ENCODE data around the gene VPS54. TPM values are rescaled to one million over a fixed set of nuclear protein-coding genes. Genes with fewer than 3 reads are reported as not detected.

The VPS54 gene
- total and polyA plus RNA-seq, 7 experiments from 2014 or later, result 4.5 to 20.8 (median 14.6) TPM

GRCh38 chr2:64029116-64029665 is 10.0 kb upstream of the VPS54 start:
- H3K27ac Mint-ChIP-seq, result no peak overlapping the region
- H3K4me3 Mint-ChIP-seq, result no peak overlapping the region
- Histone ChIP-seq H3K4me1 (ENCODE audit: control insufficient read depth in 2 of 2, insufficient read depth in 2 of 2, low read length in 2 of 2) (peaks cover 0 to 5% of the 10 kb centered on the region in 2 donors), H3K36me3 (ENCODE audit: control insufficient read depth in 2 of 3, insufficient read depth in 3 of 3, low read length in 3 of 3) (no peaks in the 10 kb centered on the region), H3K27me3 (ENCODE audit: control insufficient read depth in 2 of 2, insufficient read depth in 2 of 2, low read length in 2 of 2) (no peaks in the 10 kb centered on the region), H3K9me3 (ENCODE audit: control insufficient read depth in 2 of 3, low read length in 3 of 3) (no peaks in the 10 kb centered on the region), H3K4me3 (ENCODE audit: low read length) (no peak overlapping the region), H3K27ac (ENCODE audit: low read depth, low read length) (no peak overlapping the region)
- H3K27me3 Mint-ChIP-seq, result peaks cover 0 to 3% (median 0%) of the 10 kb centered on the region in 5 donors
- intact Hi-C loops (cut with micrococcal nuclease), result no loop called here
- peaks cover 0 to 13% (median 0%) of the 10 kb centered on the region in 11 donors for H3K9me3 Mint-ChIP-seq
- H3K36me3 Mint-ChIP-seq, result peaks cover 0 to 10% (median 0%) of the 10 kb centered on the region in 5 donors
- ATAC-seq (no peak), DNase-seq (no peak)
- H3K4me1 Mint-ChIP-seq, result peaks cover 9 to 45% (median 27%) of the 10 kb centered on the region in 7 donors
- POLR2A ChIA-PET, result interaction anchor here (0.6 to 1.1 kb wide), 3 partner anchors 8 to 109 kb away, joined by 3 to 4 read pairs (median 4); no protein-coding TSS in a partner anchor
- CTCF ChIA-PET, result interaction anchor here (0.6 kb wide), 1 partner anchor 30 kb away, joined by 3 read pairs; no protein-coding TSS in a partner anchor

GRCh38 chr2:64025741-64026140 is 6.5 kb upstream of the VPS54 start:
- DNase-seq (peak in 6 of 9 donors; percentile 24 to 48 (median 39)), ATAC-seq (peak; percentile 84)
- H3K9me3 Mint-ChIP-seq, result peaks cover 0 to 3% (median 0%) of the 10 kb centered on the region in 11 donors
- Histone ChIP-seq H3K9me3 (ENCODE audit: control insufficient read depth in 2 of 3, low read length in 3 of 3) (no peaks in the 10 kb centered on the region), H3K36me3 (ENCODE audit: control insufficient read depth in 2 of 3, insufficient read depth in 3 of 3, low read length in 3 of 3) (no peaks in the 10 kb centered on the region), H3K27ac (ENCODE audit: low read depth, low read length) (no peak overlapping the region), H3K4me1 (ENCODE audit: control insufficient read depth in 2 of 2, insufficient read depth in 2 of 2, low read length in 2 of 2) (peaks cover 4 to 11% of the 10 kb centered on the region in 2 donors), H3K4me3 (ENCODE audit: low read length) (no peak overlapping the region), H3K27me3 (ENCODE audit: control insufficient read depth in 2 of 2, insufficient read depth in 2 of 2, low read length in 2 of 2) (no peaks in the 10 kb centered on the region)
- peak overlapping the region in 8 of 9 donors; percentile 5 to 84 (median 41) for H3K27ac Mint-ChIP-seq
- peak overlapping the region in 9 of 10 donors; percentile 38 to 72 (median 53) for H3K4me3 Mint-ChIP-seq
- ChIA-PET POLR2A (no interaction called here), CTCF (no interaction called here)
- peaks cover 0 to 2% (median 0%) of the 10 kb centered on the region in 5 donors for H3K27me3 Mint-ChIP-seq
- intact Hi-C loops (cut with micrococcal nuclease), result loop anchor here in 1 of 2 donors (1.0 kb wide), 1 partner anchor 11 kb away; no protein-coding TSS in a partner anchor
- H3K36me3 Mint-ChIP-seq, result peaks cover 0 to 3% (median 0%) of the 10 kb centered on the region in 5 donors
- H3K4me1 Mint-ChIP-seq, result peaks cover 13 to 37% (median 24%) of the 10 kb centered on the region in 7 donors

- ATAC-seq (no peak), DNase-seq (no peak)
- Histone ChIP-seq H3K36me3 (ENCODE audit: control insufficient read depth in 2 of 3, insufficient read depth in 3 of 3, low read length in 3 of 3) (no peaks in the 10 kb centered on the region), H3K4me1 (ENCODE audit: control insufficient read depth in 2 of 2, insufficient read depth in 2 of 2, low read length in 2 of 2) (peaks cover 10 to 24% of the 10 kb centered on the region in 2 donors), H3K9me3 (ENCODE audit: control insufficient read depth in 2 of 3, low read length in 3 of 3) (no peaks in the 10 kb centered on the region), H3K27ac (ENCODE audit: low read depth, low read length) (no peak overlapping the region), H3K4me3 (ENCODE audit: low read length) (no peak overlapping the region), H3K27me3 (ENCODE audit: control insufficient read depth in 2 of 2, insufficient read depth in 2 of 2, low read length in 2 of 2) (no peaks in the 10 kb centered on the region)
- no peaks in the 10 kb centered on the region for H3K36me3 Mint-ChIP-seq
- peaks cover 23 to 51% (median 38%) of the 10 kb centered on the region in 7 donors for H3K4me1 Mint-ChIP-seq
- H3K9me3 Mint-ChIP-seq, result no peaks in the 10 kb centered on the region
- no peak overlapping the region for H3K27ac Mint-ChIP-seq
- POLR2A ChIA-PET, result interaction anchor here (1.0 to 3.4 kb wide), 3 partner anchors 9 to 15 kb away, joined by 3 to 19 read pairs (median 11); no protein-coding TSS in a partner anchor
- CTCF ChIA-PET, result interaction anchor here (0.5 to 2.2 kb wide), 3 partner anchors 9 to 412 kb away, joined by 3 to 9 read pairs (median 3); no protein-coding TSS in a partner anchor
- intact Hi-C loops (cut with micrococcal nuclease), result loop anchor here in 1 of 2 donors (5.0 kb wide), 1 partner anchor 167 kb away; no protein-coding TSS in a partner anchor
- no peak overlapping the region for H3K4me3 Mint-ChIP-seq
- no peaks in the 10 kb centered on the region for H3K27me3 Mint-ChIP-seq
Measured at GRCh38 chr2:64024259-64024949, 5.2 kb upstream of the VPS54 start.

GRCh38 chr2:64023485-64024258 is 4.4 kb upstream of the VPS54 start:
- Histone ChIP-seq H3K36me3 (ENCODE audit: control insufficient read depth in 2 of 3, insufficient read depth in 3 of 3, low read length in 3 of 3) (no peaks in the 10 kb centered on the region), H3K27ac (ENCODE audit: low read depth, low read length) (no peak overlapping the region), H3K4me1 (ENCODE audit: control insufficient read depth in 2 of 2, insufficient read depth in 2 of 2, low read length in 2 of 2) (peaks cover 10 to 24% of the 10 kb centered on the region in 2 donors), H3K27me3 (ENCODE audit: control insufficient read depth in 2 of 2, insufficient read depth in 2 of 2, low read length in 2 of 2) (no peaks in the 10 kb centered on the region), H3K9me3 (ENCODE audit: control insufficient read depth in 2 of 3, low read length in 3 of 3) (no peaks in the 10 kb centered on the region), H3K4me3 (ENCODE audit: low read length) (no peak overlapping the region)
- H3K9me3 Mint-ChIP-seq, result no peaks in the 10 kb centered on the region
- no peak overlapping the region for H3K4me3 Mint-ChIP-seq
- CTCF ChIA-PET, result interaction anchor here (1.0 to 2.2 kb wide), 4 partner anchors 8 to 307 kb away, joined by 3 to 9 read pairs (median 6); no protein-coding TSS in a partner anchor
- no peak for DNase-seq
- peak overlapping the region in 1 of 9 donors; percentile 34 for H3K27ac Mint-ChIP-seq
- ATAC-seq, result no peak
- H3K36me3 Mint-ChIP-seq, result no peaks in the 10 kb centered on the region
- H3K27me3 Mint-ChIP-seq, result no peaks in the 10 kb centered on the region
- POLR2A ChIA-PET, result interaction anchor here (1.5 to 3.4 kb wide), 3 partner anchors 10 to 39 kb away, joined by 3 to 19 read pairs (median 11); no protein-coding TSS in a partner anchor
- H3K4me1 Mint-ChIP-seq, result peaks cover 23 to 51% (median 38%) of the 10 kb centered on the region in 7 donors
- intact Hi-C loops (cut with micrococcal nuclease), result loop anchor here in 1 of 2 donors (5.0 kb wide), 1 partner anchor 166 kb away; no protein-coding TSS in a partner anchor

GRCh38 chr2:64021578-64021977 is 2.4 kb upstream of the VPS54 start:
- Histone ChIP-seq H3K4me1 (ENCODE audit: control insufficient read depth in 2 of 2, insufficient read depth in 2 of 2, low read length in 2 of 2) (peaks cover 19 to 31% of the 10 kb centered on the region in 2 donors), H3K9me3 (ENCODE audit: control insufficient read depth in 2 of 3, low read length in 3 of 3) (no peaks in the 10 kb centered on the region), H3K27me3 (ENCODE audit: control insufficient read depth in 2 of 2, insufficient read depth in 2 of 2, low read length in 2 of 2) (no peaks in the 10 kb centered on the region), H3K27ac (ENCODE audit: low read depth, low read length) (no peak overlapping the region), H3K4me3 (ENCODE audit: low read length) (no peak overlapping the region), H3K36me3 (ENCODE audit: control insufficient read depth in 2 of 3, insufficient read depth in 3 of 3, low read length in 3 of 3) (no peaks in the 10 kb centered on the region)
- POLR2A ChIA-PET, result interaction anchor here (1.1 to 2.6 kb wide), 5 partner anchors 9 to 503 kb away, joined by 3 to 7 read pairs (median 3); partner anchors contain the start of gene AFTPH
- intact Hi-C loops (cut with micrococcal nuclease), result loop anchor here in 1 of 2 donors (5.0 kb wide), 1 partner anchor 164 kb away; no protein-coding TSS in a partner anchor
- Mint-ChIP-seq H3K4me3 (peak overlapping the region in 9 of 10 donors; percentile 1 to 72 (median 52)), H3K27ac (peak overlapping the region; percentile 60 to 83 (median 71)), H3K4me1 (peaks cover 26 to 61% (median 48%) of the 10 kb centered on the region in 7 donors), H3K27me3 (no peaks in the 10 kb centered on the region), H3K36me3 (peaks cover 0 to 4% (median 0%) of the 10 kb centered on the region in 5 donors), H3K9me3 (peaks cover 0 to 3% (median 0%) of the 10 kb centered on the region in 11 donors)
- CTCF ChIA-PET, result interaction anchor here (1.7 kb wide), 1 partner anchor 306 kb away, joined by 7 read pairs; no protein-coding TSS in a partner anchor
- ATAC-seq (no peak), DNase-seq (no peak)
